Measurements from ENCODE around the gene FFAR1.

The FFAR1 gene

GRCh38 chr19:35397064-35397463 is 49.4 kb downstream of the FFAR1 start:
- no peaks in the 10 kb centered on the region for H3K36me3 ChIP-seq (ENCODE audit: control insufficient read depth, insufficient read depth, low read length, severe bottlenecking)
- no peak for DNase-seq (ENCODE audit: low read depth)
- H3K4me3 ChIP-seq (ENCODE audit: low read length): no peak overlapping the region
- H3K4me1 ChIP-seq (ENCODE audit: control insufficient read depth, insufficient read depth, low read length): no peaks in the 10 kb centered on the region
- H3K27me3 ChIP-seq (replicated peaks; ENCODE audit: control insufficient read depth, insufficient read depth, low read length): peaks cover 13% of the 10 kb centered on the region
- H3K9ac ChIP-seq (ENCODE audit: low read length): no peak overlapping the region
- H3K9me3 ChIP-seq (ENCODE audit: control insufficient read depth, low read length): no peaks in the 10 kb centered on the region

Data from adipocyte (in vitro differentiated cells).